Lung (tissue), 12 donors: ENCODE data around the gene NKAIN4. TPM values are rescaled to one million over a fixed set of nuclear protein-coding genes. Genes with fewer than 3 reads are reported as not detected.

Experiments
- ATAC-seq: fragments of 200-7000 bp; cut with Tn5 transposase; one replicate; pipeline ENCODE4 v1.9.1; 2020; ENCODE audit warnings: moderate number of reproducible peaks; ENCODE audit not compliant: insufficient read depth, low FRiP score
- DNase-seq, 3 donors: peaks; one replicate each; pipeline ENCODE4 v3.0.0-alpha.2; 2013 to 2017
- H3K27ac ChIP-seq, 2 donors: one replicate each; pipeline ENCODE4 v1.5.1; 2013; ENCODE audit warnings: mild to moderate bottlenecking in 2 of 2, moderate library complexity in 2 of 2, control low read depth in 1 of 2, inconsistent platforms in 1 of 2, low read depth in 1 of 2, low read length in 1 of 2
- H3K27me3 ChIP-seq, 3 donors: one replicate each; pipeline ENCODE4 v1.5.1; 2013; ENCODE audit warnings: low read length in 2 of 3; ENCODE audit not compliant: control insufficient read depth in 3 of 3, insufficient read depth in 3 of 3
- H3K36me3 ChIP-seq, 4 donors: one replicate each; pipeline ENCODE4 v1.5.1; 2013; ENCODE audit warnings: low read length in 4 of 4, mild to moderate bottlenecking in 1 of 4, moderate library complexity in 1 of 4; ENCODE audit not compliant: control insufficient read depth in 4 of 4, insufficient read depth in 4 of 4
- H3K4me1 ChIP-seq, 5 donors: one replicate each; pipeline ENCODE4 v1.5.1; 2013; ENCODE audit warnings: low read length in 5 of 5, mild to moderate bottlenecking in 2 of 5, moderate library complexity in 1 of 5; ENCODE audit not compliant: control insufficient read depth in 5 of 5, insufficient read depth in 5 of 5
- H3K4me3 ChIP-seq: one replicate; pipeline ENCODE4 v1.5.1; 2013; ENCODE audit warnings: mild to moderate bottlenecking, control low read depth, moderate library complexity
- H3K9ac ChIP-seq, 2 donors: one replicate each; pipeline ENCODE4 v1.5.1; 2013; ENCODE audit warnings: low read length in 2 of 2, control low read depth in 1 of 2; ENCODE audit not compliant: insufficient read depth in 1 of 2
- H3K9me3 ChIP-seq, 4 donors: one replicate each; pipeline ENCODE4 v1.5.1; 2013; ENCODE audit warnings: low read length in 3 of 4, mild to moderate bottlenecking in 1 of 4, moderate library complexity in 1 of 4; ENCODE audit not compliant: control insufficient read depth in 4 of 4, insufficient read depth in 3 of 4
- WGBS, 2 donors: extraction: QIAGEN DNeasy Blood & Tissue Kit; methylation state at CpG; one replicate each; pipeline ENCODE4 v1.1.7; 2013; 5-methylcytosine and 5-hydroxymethylcytosine counted together
- polyA plus RNA-seq, 2 donors: library from polyadenylated mRNA; stranded (reverse); fragments of 200-250 nt; gene quantifications; one replicate each; pipeline ENCODE4 v1.2.1, GENCODE V29; 2013
- total RNA-seq, 2 donors: library from RNA; depleted of rRNA in 1 of 2; stranded (reverse); fragments of >200 nt in 1 of 2; gene quantifications; one replicate each; pipeline ENCODE4 v1.2.1, GENCODE V29; 2014 to 2021
- TF ChIP-seq, protein P1 (sequence below): IDR thresholded peaks from 2 replicates; pipeline ENCODE4 v1.5.1; 2012; ENCODE audit warnings: mild to moderate bottlenecking; ENCODE audit errors: control extremely low read depth, extremely low read depth
- donor health status: control.
- donor health status: control.
- donor health status: Bipolar disorder and iron deficiency.
- donor health status: healthy.
- donor health status: DM: yes; HTN: yes; CAD: no.

NKAIN4 gene
- total and polyA plus RNA-seq, 4 donors, result 0.10 to 1.7 TPM; not detected in 2

DNA sequence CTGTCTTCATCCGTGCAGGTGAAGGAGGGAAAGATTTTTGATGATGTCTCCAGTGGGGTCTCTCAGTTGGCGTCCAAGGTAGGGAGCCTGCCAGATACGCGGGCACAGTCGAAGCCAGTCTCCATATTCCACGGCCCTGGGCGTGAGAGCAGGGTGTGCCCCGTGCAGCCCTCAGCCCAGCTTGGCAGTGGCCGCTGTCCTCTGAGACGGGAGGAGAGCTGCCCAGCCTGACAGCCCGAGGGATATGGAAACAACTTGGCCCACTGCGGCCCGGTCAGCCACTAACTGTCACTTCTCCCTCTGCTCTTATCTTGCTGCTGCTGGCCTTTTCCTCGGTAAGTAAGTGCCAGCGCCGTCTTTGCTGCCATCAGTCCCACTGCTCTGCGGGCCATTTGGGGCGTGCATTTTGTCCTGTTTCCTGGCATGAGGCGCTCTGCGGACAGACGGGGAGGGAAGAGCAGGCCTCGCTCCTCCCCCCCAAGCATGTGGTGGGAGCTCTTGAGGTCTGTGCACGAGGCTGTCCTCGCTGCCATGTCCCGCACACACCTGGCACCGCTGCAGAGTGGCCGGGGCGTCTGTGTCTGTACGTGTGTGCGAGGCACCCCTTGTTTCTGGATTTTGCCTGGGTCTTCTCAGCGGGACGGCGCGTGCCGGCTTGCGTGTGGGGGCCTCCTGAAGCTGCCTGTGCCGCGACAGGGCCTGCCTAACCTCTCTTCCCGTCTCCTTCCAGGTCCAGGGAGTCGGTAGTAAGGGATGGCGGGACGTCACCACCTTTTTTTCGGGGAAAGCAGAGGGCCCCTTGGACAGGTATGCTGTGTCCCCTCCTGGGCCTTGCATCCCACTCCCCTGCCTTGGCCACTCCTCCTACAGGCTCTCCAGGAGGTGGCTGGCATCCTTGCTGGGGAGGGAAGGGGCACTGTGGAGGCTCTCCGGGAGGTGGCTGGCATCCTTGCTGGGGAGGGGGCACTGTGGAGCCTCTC lies 31.7 kb upstream of the NKAIN4 start:
- TF ChIP-seq, protein P1, sequence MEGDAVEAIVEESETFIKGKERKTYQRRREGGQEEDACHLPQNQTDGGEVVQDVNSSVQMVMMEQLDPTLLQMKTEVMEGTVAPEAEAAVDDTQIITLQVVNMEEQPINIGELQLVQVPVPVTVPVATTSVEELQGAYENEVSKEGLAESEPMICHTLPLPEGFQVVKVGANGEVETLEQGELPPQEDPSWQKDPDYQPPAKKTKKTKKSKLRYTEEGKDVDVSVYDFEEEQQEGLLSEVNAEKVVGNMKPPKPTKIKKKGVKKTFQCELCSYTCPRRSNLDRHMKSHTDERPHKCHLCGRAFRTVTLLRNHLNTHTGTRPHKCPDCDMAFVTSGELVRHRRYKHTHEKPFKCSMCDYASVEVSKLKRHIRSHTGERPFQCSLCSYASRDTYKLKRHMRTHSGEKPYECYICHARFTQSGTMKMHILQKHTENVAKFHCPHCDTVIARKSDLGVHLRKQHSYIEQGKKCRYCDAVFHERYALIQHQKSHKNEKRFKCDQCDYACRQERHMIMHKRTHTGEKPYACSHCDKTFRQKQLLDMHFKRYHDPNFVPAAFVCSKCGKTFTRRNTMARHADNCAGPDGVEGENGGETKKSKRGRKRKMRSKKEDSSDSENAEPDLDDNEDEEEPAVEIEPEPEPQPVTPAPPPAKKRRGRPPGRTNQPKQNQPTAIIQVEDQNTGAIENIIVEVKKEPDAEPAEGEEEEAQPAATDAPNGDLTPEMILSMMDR, result no peak
- Histone ChIP-seq H3K27me3 (no peaks in the 10 kb centered on the region), H3K4me3 (no peak overlapping the region), H3K36me3 (peaks cover 0 to 72% (median 16%) of the 10 kb centered on the region in 4 donors), H3K27ac (no peak overlapping the region), H3K9me3 (no peaks in the 10 kb centered on the region), H3K4me1 (peaks cover 0 to 12% (median 0%) of the 10 kb centered on the region in 5 donors), H3K9ac (no peak overlapping the region)
- ATAC-seq (no peak), DNase-seq (no peak)
- WGBS, 2 donors, result 96% methylated on average over 43 to 44 of the region's 44 CpGs

DNA sequence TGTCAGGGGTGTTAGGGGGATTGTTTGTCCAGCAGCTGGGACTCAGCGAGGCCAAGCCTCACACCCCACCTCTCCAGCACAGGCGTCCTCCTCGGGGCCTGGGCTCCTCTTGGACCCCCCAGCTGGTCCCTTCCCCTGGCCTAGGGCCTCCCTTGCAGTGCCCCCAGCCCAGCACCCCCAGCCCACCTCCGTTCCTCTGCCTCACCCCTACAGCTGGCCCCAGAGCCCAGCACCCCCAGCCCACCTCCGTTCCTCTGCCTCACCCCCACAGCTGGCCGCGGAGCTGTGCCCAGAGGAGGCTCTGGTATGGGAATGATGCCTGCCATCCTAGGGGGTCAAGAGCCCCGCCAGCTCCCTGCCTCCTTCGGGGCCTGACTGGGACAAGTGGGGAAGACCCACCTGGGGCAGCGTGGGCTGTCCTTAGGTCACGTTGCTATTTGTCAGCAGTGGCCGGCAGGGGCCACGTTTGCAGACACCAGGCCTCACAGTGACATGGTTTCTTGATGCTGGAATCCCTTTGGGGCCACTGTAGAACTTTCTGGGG lies 30.8 kb upstream of the NKAIN4 start:
- DNase-seq (no peak), ATAC-seq (no peak)
- TF ChIP-seq, protein P1, result no peak
- peaks cover 0 to 8% (median 0%) of the 10 kb centered on the region in 5 donors for H3K4me1 ChIP-seq
- peaks cover 0 to 79% (median 16%) of the 10 kb centered on the region in 4 donors for H3K36me3 ChIP-seq
- no peak overlapping the region for H3K27ac ChIP-seq
- H3K27me3 ChIP-seq, result no peaks in the 10 kb centered on the region
- no peak overlapping the region for H3K9ac ChIP-seq
- H3K4me3 ChIP-seq, result no peak overlapping the region
- WGBS, 2 donors, result 86 to 95% methylated on average over 13 of the region's 13 CpGs
- no peaks in the 10 kb centered on the region for H3K9me3 ChIP-seq

DNA sequence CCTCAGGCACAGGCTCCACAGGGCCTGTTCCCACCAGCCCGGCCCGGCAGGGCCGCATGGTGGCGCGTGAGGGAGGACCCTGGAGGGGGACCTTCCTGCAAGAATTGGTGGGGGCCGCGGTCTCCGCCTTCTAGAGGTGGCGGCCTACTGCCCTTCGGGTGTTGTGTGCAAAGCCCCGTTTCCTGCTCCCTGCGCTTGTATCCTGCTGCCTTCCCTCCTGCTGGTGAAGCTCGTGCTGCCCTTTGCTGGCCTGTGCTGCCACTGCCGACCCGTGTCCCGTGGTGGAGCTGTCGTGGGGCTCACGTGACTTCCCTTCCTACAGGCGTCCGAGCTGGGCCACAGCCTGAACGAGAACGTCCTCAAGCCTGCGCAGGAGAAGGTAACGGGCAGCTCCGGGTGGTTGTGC lies 30.3 kb upstream of the NKAIN4 start:
- Histone ChIP-seq H3K4me3 (no peak overlapping the region), H3K9ac (no peak overlapping the region), H3K27ac (no peak overlapping the region), H3K4me1 (peaks cover 0 to 8% (median 0%) of the 10 kb centered on the region in 5 donors), H3K9me3 (no peaks in the 10 kb centered on the region), H3K36me3 (peaks cover 0 to 82% (median 16%) of the 10 kb centered on the region in 4 donors), H3K27me3 (no peaks in the 10 kb centered on the region)
- ATAC-seq, result no peak
- no peak for DNase-seq
- WGBS, 2 donors, result 80 to 86% methylated on average over 25 of the region's 25 CpGs
- TF ChIP-seq, protein P1, result no peak
